ENCODE data around the gene CRYBB1. TPM values are rescaled to one million over a fixed set of nuclear protein-coding genes. Genes with fewer than 3 reads are reported as not detected.

The CRYBB1 gene
- total RNA-seq, 1 donor from 2014 or later: not detected

GRCh38 chr22:26580240-26580962, 37.4 kb downstream of the CRYBB1 start:
- DNase-seq (ENCODE audit: low read depth, low spot score): no peak

GRCh38 chr22:26579331-26579886, 38.4 kb downstream of the CRYBB1 start:
- no peak for DNase-seq (ENCODE audit: low read depth, low spot score)

- DNase-seq (ENCODE audit: low read depth, low spot score): no peak
Observed at GRCh38 chr22:26577081-26577480, 40.7 kb downstream of the CRYBB1 start.

GRCh38 chr22:26576026-26576680, 41.7 kb downstream of the CRYBB1 start:
- no peak for DNase-seq (ENCODE audit: low read depth, low spot score)

GRCh38 chr22:26574001-26574723, 43.7 kb downstream of the CRYBB1 start:
- no peak for DNase-seq (ENCODE audit: low read depth, low spot score)

- DNase-seq (ENCODE audit: low read depth, low spot score): no peak
Observed at GRCh38 chr22:26573026-26573662, 44.7 kb downstream of the CRYBB1 start.

- DNase-seq (ENCODE audit: low read depth, low spot score): no peak
Observed at GRCh38 chr22:26570864-26571525, 46.8 kb downstream of the CRYBB1 start.

GRCh38 chr22:26570115-26570514, 47.7 kb downstream of the CRYBB1 start:
- no peak for DNase-seq (ENCODE audit: low read depth, low spot score)

GRCh38 chr22:26568207-26568706, 49.6 kb downstream of the CRYBB1 start:
- DNase-seq (ENCODE audit: low read depth, low spot score): no peak

GRCh38 chr22:26567610-26568009, 50.2 kb downstream of the CRYBB1 start:
- no peak for DNase-seq (ENCODE audit: low read depth, low spot score)

- no peak for DNase-seq (ENCODE audit: low read depth, low spot score)
Observed at GRCh38 chr22:26566994-26567393, 50.8 kb downstream of the CRYBB1 start.

GRCh38 chr22:26565889-26566288, 51.9 kb downstream of the CRYBB1 start:
- DNase-seq (ENCODE audit: low read depth, low spot score): no peak

GRCh38 chr22:26565181-26565580, 52.6 kb downstream of the CRYBB1 start:
- DNase-seq (ENCODE audit: low read depth, low spot score): no peak

GRCh38 chr22:26564672-26565071, 53.2 kb downstream of the CRYBB1 start:
- DNase-seq (ENCODE audit: low read depth, low spot score): no peak

- DNase-seq (ENCODE audit: low read depth, low spot score): no peak
Observed at GRCh38 chr22:26564181-26564580, 53.6 kb downstream of the CRYBB1 start.

GRCh38 chr22:26563022-26563421, 54.8 kb downstream of the CRYBB1 start:
- DNase-seq (ENCODE audit: low read depth, low spot score): no peak

GRCh38 chr22:26561756-26562417, 55.9 kb downstream of the CRYBB1 start:
- no peak for DNase-seq (ENCODE audit: low read depth, low spot score)

GRCh38 chr22:26559961-26560575, 57.8 kb downstream of the CRYBB1 start:
- DNase-seq (ENCODE audit: low read depth, low spot score): no peak

- DNase-seq (ENCODE audit: low read depth, low spot score): no peak
Observed at GRCh38 chr22:26558248-26558895, 59.5 kb downstream of the CRYBB1 start.

Measured in pulmonary artery endothelial cell (primary cell).